ENCODE results near the gene MGAT5.

MGAT5 gene

GRCh38 chr2:134207589-134208209, 46.2 kb upstream of the MGAT5 start:
- Histone ChIP-seq H4K20me1 (ENCODE audit: insufficient read depth, low read length) (peaks cover 46% of the 10 kb centered on the region), H3K27ac (ENCODE audit: low read length) (no peak overlapping the region), H3K9ac (ENCODE audit: low read length) (no peak overlapping the region), H3K4me3 (ENCODE audit: low read length) (no peak overlapping the region), H3K4me1 (ENCODE audit: low read length) (peaks cover 26% of the 10 kb centered on the region), H3K36me3 (replicated peaks; ENCODE audit: low read depth, low read length) (no peaks in the 10 kb centered on the region), H3K27me3 (ENCODE audit: low read depth, low read length) (peaks cover 18% of the 10 kb centered on the region), H3K79me2 (ENCODE audit: low read length) (0 out of 2 replicates have a peak, but pooled peaks cover under 1% of the 10 kb centered on the region), H2AFZ (ENCODE audit: low read depth, low read length) (no peak overlapping the region), H3K4me2 (ENCODE audit: low read length) (peak overlapping the region; percentile 64; the same call in 1 of the 2 replicates), H3K9me3 (ENCODE audit: insufficient read depth, low read length) (no peaks in the 10 kb centered on the region)
- TF ChIP-seq EZH2phosphoT487 (IDR thresholded peaks at IDR 0.05; ENCODE audit: low read depth) (no peak), CTCF (IDR thresholded peaks at IDR 0.05; ENCODE audit: low read depth, low read length) (peak; percentile 91)

- Histone ChIP-seq H3K4me3 (ENCODE audit: low read length) (no peak overlapping the region), H4K20me1 (ENCODE audit: insufficient read depth, low read length) (peaks cover 51% of the 10 kb centered on the region), H3K9ac (ENCODE audit: low read length) (no peak overlapping the region), H3K36me3 (replicated peaks; ENCODE audit: low read depth, low read length) (no peaks in the 10 kb centered on the region), H3K4me2 (ENCODE audit: low read length) (no peak overlapping the region), H2AFZ (ENCODE audit: low read depth, low read length) (no peak overlapping the region), H3K9me3 (ENCODE audit: insufficient read depth, low read length) (no peaks in the 10 kb centered on the region), H3K27ac (ENCODE audit: low read length) (no peak overlapping the region), H3K79me2 (ENCODE audit: low read length) (0 out of 2 replicates have a peak, but pooled peaks cover 2% of the 10 kb centered on the region), H3K4me1 (ENCODE audit: low read length) (peaks cover 26% of the 10 kb centered on the region), H3K27me3 (ENCODE audit: low read depth, low read length) (peaks cover 20% of the 10 kb centered on the region)
- TF ChIP-seq CTCF (IDR thresholded peaks at IDR 0.05; ENCODE audit: low read depth, low read length) (no peak), EZH2phosphoT487 (IDR thresholded peaks at IDR 0.05; ENCODE audit: low read depth) (no peak)
Observed at GRCh38 chr2:134208825-134209224, 45.0 kb upstream of the MGAT5 start.

- H3K4me3 ChIP-seq (ENCODE audit: low read length) = no peak overlapping the region
- no peak overlapping the region for H3K4me2 ChIP-seq (ENCODE audit: low read length)
- no peak for TF ChIP-seq CTCF (IDR thresholded peaks at IDR 0.05; ENCODE audit: low read depth, low read length)
- no peak for TF ChIP-seq EZH2phosphoT487 (IDR thresholded peaks at IDR 0.05; ENCODE audit: low read depth)
Observed at GRCh38 chr2:134212746-134213145, 41.1 kb upstream of the MGAT5 start.

GRCh38 chr2:134216152-134216829, 37.6 kb upstream of the MGAT5 start:
- Histone ChIP-seq H3K4me3 (ENCODE audit: low read length) (no peak overlapping the region), H3K27me3 (ENCODE audit: low read depth, low read length) (peaks cover 16% of the 10 kb centered on the region), H3K79me2 (ENCODE audit: low read length) (0 out of 2 replicates have a peak, but pooled peaks cover 2% of the 10 kb centered on the region), H4K20me1 (ENCODE audit: insufficient read depth, low read length) (peaks cover 33% of the 10 kb centered on the region), H3K9me3 (ENCODE audit: insufficient read depth, low read length) (no peaks in the 10 kb centered on the region), H3K27ac (ENCODE audit: low read length) (no peak overlapping the region), H3K4me1 (ENCODE audit: low read length) (peaks cover 15% of the 10 kb centered on the region), H2AFZ (ENCODE audit: low read depth, low read length) (no peak overlapping the region), H3K9ac (ENCODE audit: low read length) (no peak overlapping the region), H3K4me2 (ENCODE audit: low read length) (no peak overlapping the region), H3K36me3 (replicated peaks; ENCODE audit: low read depth, low read length) (no peaks in the 10 kb centered on the region)
- TF ChIP-seq CTCF (IDR thresholded peaks at IDR 0.05; ENCODE audit: low read depth, low read length) = no peak
- TF ChIP-seq EZH2phosphoT487 (IDR thresholded peaks at IDR 0.05; ENCODE audit: low read depth) = no peak

More at GRCh38 chr2:134212746-134213145, 41.1 kb upstream of the MGAT5 start:
- H3K36me3 ChIP-seq (replicated peaks; ENCODE audit: low read depth, low read length) = no peaks in the 10 kb centered on the region
- peaks cover 2% of the 10 kb centered on the region; the same call in 1 of the 2 replicates for H3K4me1 ChIP-seq (ENCODE audit: low read length)
- H3K9ac ChIP-seq (ENCODE audit: low read length) = no peak overlapping the region
- no peak overlapping the region for H2AFZ ChIP-seq (ENCODE audit: low read depth, low read length)
- H3K9me3 ChIP-seq (ENCODE audit: insufficient read depth, low read length) = no peaks in the 10 kb centered on the region
- H3K27me3 ChIP-seq (ENCODE audit: low read depth, low read length) = peaks cover 5% of the 10 kb centered on the region; the same call in 1 of the 2 replicates
- no peak overlapping the region for H3K27ac ChIP-seq (ENCODE audit: low read length)
- peaks cover 25% of the 10 kb centered on the region for H4K20me1 ChIP-seq (ENCODE audit: insufficient read depth, low read length)
- H3K79me2 ChIP-seq (ENCODE audit: low read length) = 0 out of 2 replicates have a peak, but pooled peaks cover 2% of the 10 kb centered on the region

Data from OCI-LY3 (cell line).